OCI-LY1 (cell line): ENCODE data around the gene PLEK.

Experiments used
- CTCF ChIP-seq: fragments of 200-600 bp; sonication (generic), shearing (Covaris generic); IDR thresholded peaks from 2 replicates; pipeline ENCODE4 v1.5.1; 2017; ENCODE audit warnings: mild to moderate bottlenecking, antibody characterized with exemption, low read length, moderate library complexity, mixed read lengths
- EZH2 ChIP-seq: fragments of 200-600 bp; sonication (generic), shearing (Covaris generic); IDR thresholded peaks from 2 replicates; pipeline ENCODE4 v1.8.0; 2017; ENCODE audit warnings: borderline replicate concordance, mixed run types, mild to moderate bottlenecking, antibody characterized with exemption, low read length, moderate library complexity, mixed read lengths

GRCh38 chr2:68388772-68389171 is 23.7 kb downstream of the PLEK start:
- TF ChIP-seq CTCF (no peak), EZH2 (no peak)
